NK-92 treated with Interleukin-12 subunit alpha and Interleukin-12 subunit beta, amount 100 ng/mL, for 24 hours (cell line): ENCODE data around the gene ENKUR.
"Not testable (repeated sequence)": the region's sequence is repeated elsewhere in the genome, so short reads cannot be mapped to it uniquely, and the experiment has no call there.

Experiments used
- DNase-seq: peaks from one replicate; lab custom pipeline; 2025; lab: John Stamatoyannopoulos, UW

ENKUR gene

GRCh38 chr10:25023278-25023677, 7.3 kb upstream of the ENKUR start:
- no peak for DNase-seq

DNA sequence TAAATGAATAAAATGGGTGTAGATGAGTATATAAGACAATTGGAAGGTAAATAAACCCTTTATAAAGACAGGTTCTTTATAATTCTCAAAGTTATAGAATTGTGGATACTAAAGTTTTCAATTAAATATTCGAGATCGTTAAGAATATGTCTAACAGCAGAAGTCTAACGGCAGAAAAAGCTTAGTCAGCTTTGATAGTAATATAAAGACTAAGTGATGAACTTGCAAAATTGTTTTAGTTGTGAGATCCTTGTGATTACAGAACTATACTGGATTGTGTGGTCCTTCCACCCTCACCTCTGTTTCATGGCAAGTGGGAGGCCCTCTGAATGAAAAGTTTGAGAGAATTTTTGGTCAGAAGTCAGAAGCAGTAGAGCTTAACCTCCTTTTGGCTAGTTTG, 2.7 kb upstream of the ENKUR start:
- no peak for DNase-seq

- DNase-seq, result no peak
Measured at GRCh38 chr10:25017661-25018060, 1.7 kb upstream of the ENKUR start.

DNA sequence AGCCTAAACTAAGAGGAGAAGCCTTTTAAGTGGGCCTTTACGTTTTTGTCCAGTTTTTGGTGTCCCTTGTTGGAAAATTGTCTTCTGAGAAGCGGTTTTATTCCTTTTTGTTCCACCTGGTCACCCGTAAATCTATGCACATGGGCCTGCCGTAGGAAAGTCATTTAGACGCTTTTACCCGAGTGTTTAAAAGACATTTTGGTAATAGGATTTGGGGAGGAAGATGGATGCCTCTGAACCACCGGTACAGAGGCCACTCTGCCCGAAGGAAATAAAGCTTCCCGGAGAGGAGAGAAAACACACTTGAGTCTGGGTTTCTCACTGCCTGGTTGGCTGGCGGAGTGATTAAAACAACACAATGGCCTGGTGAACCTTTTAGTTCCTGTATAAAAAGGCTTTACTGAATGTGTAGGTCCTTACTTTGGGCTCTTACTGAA, 1.2 kb upstream of the ENKUR start:
- DNase-seq, result no peak

GRCh38 chr10:25016376-25017153, 607 bp upstream of the ENKUR start, which contains the start of gene THNSL1:
TSS of gene THNSL1 (plus strand) at chr10:25016612. CDS start at chr10:25023224, 6,612 bp downstream.
- DNase-seq, result peak; percentile 89

DNA sequence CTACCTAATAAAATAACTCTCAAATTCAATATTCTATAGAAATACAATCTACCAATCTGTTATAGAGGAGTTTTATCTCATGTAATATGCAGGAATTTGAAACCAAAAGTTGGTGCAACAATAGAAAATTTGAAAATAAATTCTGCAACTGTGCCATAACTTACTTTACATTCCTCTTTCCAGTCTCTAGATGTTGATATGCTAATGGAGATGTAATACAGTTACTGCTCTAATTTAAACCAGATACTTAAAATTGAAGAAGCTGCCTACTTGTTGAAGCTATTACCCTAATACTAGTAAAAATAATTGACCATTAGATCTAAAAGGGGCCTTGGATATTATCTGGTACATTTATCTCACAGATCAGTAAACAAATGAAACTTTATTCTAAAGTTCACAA, 1.4 kb downstream of the ENKUR start:
- no peak for DNase-seq

GRCh38 chr10:25011591-25011990, 4.4 kb downstream of the ENKUR start:
- DNase-seq, result not testable (repeated sequence)

- no peak for DNase-seq
Measured at GRCh38 chr10:24998044-24998443, 17.9 kb downstream of the ENKUR start.

GRCh38 chr10:24995072-24995471, 20.9 kb downstream of the ENKUR start:
- DNase-seq, result no peak

- no peak for DNase-seq
Measured at GRCh38 chr10:24993237-24993958, 22.6 kb downstream of the ENKUR start.

- no peak for DNase-seq
Measured at GRCh38 chr10:24992512-24993133, 23.3 kb downstream of the ENKUR start.

DNA sequence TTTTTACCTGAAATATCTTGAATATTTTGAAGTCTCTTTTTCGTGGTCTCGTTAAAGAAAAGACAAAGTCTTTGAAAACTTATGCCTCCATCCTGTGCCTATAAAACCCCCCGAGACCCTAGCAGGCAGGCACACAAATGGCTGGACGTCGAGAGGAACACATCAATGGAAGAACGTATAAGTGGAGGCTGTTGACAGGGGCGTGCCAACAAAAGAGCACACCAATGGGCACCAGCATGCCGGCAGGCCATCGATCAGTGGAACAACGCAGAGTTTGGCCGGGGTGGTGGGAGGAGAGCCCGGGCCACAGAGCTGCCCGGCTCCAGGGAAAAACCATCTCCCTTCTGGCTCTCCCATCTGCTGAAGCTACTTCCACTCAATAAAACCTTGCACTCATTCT, 24.7 kb downstream of the ENKUR start:
- DNase-seq, result no peak

GRCh38 chr10:24989867-24990266, 26.1 kb downstream of the ENKUR start:
- no peak for DNase-seq

DNA sequence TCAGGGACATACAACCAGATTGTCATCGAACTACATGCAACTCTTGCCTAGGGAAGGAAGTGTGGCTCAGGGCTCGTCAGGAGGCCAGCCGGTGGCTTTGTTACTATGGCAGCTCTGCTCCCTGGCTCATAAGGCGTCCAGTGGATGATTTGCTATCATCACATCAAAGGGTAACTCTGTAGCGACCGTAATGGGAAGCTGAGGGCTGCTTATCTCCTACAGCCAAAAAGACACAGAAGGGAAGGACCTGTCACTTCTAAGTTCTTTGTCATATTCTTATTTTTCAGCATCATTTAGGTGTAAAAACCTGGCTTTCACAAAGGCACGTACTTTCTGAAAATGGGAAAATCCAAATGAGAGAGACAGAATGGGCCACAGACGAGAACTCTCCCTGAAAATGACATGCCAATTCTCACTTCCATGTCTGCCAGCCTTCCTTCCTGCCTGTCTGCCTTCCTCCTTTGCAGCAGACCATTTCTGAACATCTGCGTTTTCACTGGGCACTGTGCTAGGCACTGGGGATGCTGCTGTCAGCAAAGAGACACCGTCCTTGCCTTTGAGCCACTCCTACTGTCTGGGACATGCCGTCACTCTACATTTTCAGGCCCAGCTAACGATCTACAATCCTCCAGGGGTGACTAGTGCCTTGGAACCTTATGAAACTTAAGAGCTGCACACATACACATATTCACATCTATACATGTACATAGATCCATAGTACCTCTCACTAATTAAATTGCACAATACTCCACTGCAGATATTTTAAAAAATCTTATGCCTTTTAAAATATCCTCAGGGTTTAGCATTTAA, 26.9 kb downstream of the ENKUR start:
- DNase-seq, result no peak

- no peak for DNase-seq
Measured at GRCh38 chr10:24984906-24985305, 31.1 kb downstream of the ENKUR start.

GRCh38 chr10:24983946-24984345, 32.0 kb downstream of the ENKUR start:
- no peak for DNase-seq

GRCh38 chr10:24983130-24983529, 32.8 kb downstream of the ENKUR start:
- DNase-seq, result no peak

DNA sequence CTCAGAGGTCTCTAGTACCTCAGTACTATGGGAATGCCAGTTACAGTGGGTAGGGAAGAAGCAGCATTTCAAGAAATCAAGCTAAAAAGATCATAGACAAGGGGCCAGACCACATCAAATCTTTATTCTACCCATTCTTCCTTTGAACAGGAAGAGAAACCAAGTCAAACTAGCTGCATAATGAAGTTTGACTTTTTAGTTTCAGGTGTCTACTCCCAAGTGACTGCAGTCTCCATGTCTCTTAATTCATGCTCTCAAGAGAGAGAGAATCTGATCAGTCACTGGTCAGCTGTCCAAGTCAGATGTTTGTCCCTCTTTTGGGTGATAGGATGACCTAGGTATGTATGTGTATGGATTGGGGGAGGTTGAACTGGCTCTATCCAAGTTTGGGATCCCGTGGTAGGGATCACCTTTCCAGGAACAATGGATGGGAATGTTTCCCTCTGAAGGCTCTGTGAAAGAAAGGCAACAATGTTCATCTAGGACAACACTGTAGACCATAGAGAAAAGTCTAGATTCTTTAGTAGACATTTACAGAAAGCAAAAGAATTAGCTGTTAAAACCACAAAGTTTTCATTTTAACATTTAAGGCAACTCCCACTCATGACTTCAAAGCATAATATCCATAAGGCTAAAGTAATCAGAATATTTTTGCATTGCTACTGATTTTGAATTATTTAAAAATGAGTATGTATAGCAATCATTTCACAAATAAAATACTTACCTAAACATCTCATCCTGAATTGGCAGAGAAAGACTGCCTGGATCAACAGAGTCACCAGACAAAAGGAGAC, 33.4 kb downstream of the ENKUR start:
- DNase-seq, result no peak

DNA sequence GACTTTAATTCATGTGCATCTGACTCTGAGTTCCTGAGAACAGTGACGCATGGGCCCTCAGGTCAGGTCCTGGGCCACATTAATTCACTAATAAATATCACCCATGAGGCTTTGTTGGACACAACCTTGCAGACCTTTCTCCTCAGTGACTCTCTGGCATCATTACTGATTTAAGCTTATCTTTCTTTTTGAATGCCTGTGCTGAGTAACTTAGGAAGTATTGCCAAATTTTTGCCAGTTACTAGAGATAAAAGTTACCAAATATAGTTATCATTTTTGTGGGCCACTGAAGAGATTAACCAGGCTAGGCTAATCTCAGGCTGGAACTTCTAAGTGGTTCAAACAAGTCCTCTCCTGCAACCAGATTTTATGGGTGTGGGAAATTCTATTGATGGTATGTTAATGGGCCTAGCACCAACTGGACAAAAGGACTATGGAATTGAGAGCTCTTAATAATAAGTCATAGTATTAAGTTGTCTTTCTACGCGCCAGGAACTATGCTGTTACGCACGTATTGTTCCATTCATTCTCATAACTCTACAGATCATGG, 34.7 kb downstream of the ENKUR start:
- DNase-seq, result no peak

DNA sequence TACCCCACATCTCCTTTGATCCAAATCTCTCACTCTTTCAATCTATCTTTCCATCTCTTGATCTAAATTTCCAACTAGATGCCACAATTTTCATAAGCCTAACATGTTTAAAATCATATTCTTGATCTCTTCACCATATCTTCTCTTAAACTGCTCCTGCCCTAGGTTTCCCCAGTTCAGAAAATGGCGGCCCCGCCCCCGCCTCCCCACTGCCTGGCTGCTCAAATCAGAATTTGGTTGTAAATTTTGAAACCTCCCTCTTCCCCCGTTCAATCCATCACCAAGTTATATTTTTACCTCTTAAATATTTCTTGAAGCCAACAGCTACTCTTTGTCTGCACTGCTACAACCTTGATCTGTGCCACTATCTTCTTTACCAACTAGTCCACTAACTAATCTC, 36.3 kb downstream of the ENKUR start:
- no peak for DNase-seq

GRCh38 chr10:24974976-24975375, 41.0 kb downstream of the ENKUR start:
- DNase-seq, result no peak
